ENCODE results near the gene RAB31. TPM values are rescaled to one million over a fixed set of nuclear protein-coding genes. Genes with fewer than 3 reads are reported as not detected.
"Not testable (repeated sequence)": the region's sequence is repeated elsewhere in the genome, so short reads cannot be mapped to it uniquely, and the experiment has no call there.

RAB31 gene
- total and polyA plus RNA-seq, 4 experiments from 2014 or later, result 0.07 to 1.8 (median 1.4) TPM

DNA sequence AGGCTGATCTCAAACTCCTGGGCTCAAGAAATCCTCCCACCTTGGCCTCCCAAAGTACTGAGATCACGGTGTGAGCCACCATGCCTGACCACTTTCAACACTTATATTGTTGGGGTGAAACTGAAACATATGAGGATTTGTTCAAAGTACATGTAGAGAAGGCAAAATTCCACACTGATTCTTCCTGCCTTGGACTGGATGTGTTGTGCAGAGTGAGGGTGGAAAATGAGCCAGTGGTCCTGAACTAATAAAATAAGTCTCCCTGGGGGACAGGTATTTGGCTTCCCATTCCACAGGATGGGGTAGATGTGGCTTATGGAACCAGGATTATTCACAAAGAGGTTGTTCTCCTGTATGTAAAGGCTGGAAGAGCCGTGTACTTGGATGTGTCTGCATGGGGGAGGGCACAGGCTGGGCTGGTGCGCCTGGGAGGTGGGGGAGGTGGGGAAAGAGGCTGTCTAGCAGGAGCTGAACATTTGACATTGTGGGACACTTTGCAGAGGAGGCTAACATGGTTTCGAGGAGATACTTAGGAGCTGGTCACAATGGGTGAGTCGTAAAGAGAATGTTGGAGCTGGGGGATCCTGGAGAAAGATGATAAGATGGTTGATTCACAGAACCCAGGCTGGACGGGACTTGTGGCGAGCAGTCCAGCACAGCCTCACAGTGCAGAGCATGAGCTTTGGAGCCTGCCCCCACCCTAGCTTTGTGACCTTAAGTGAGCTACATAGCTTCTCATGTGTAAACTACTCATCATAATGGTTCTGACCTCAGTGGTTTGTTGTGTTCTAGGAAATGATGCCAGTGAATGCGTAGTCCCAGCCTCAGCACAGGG is 177.3 kb downstream of the RAB31 start, which contains the start of gene TXNDC2:
TSS of gene TXNDC2 (plus strand) at position 804 of the 835 bp plus-strand sequence. CDS start 708 bp downstream, outside the sequence.
- POLR2A ChIA-PET (ENCODE audit: partially characterized antibody), result no interaction called here
- Mint-ChIP-seq H3K9me3 (no peaks in the 10 kb centered on the region), H3K4me3 (no peak within 1 kb of the TSS), H3K36me3 (no peaks in the 10 kb centered on the region), H3K4me1 (no peaks in the 10 kb centered on the region), H3K27me3 (peaks cover 2 to 3% of the 10 kb centered on the region in 2 donors), H3K27ac (no peak within 1 kb of the TSS)
- Histone ChIP-seq H3K9me3 (ENCODE audit: control insufficient read depth in 1 of 2, low read length in 2 of 2) (no peaks in the 10 kb centered on the region), H3K27ac (ENCODE audit: low read depth, low read length) (no peak within 1 kb of the TSS), H3K36me3 (ENCODE audit: insufficient read depth, low read length) (no peaks in the 10 kb centered on the region), H3K4me3 (ENCODE audit: low read length in 2 of 2) (no peak within 1 kb of the TSS), H3K4me1 (ENCODE audit: insufficient read depth, low read length) (no peaks in the 10 kb centered on the region), H3K27me3 (ENCODE audit: insufficient read depth, low read length) (no peaks in the 10 kb centered on the region)
- DNase-seq, result no peak
- intact Hi-C loops (cut with micrococcal nuclease), result no loop called here
- CTCF ChIA-PET (ENCODE audit: partially characterized antibody), result no interaction called here

DNA sequence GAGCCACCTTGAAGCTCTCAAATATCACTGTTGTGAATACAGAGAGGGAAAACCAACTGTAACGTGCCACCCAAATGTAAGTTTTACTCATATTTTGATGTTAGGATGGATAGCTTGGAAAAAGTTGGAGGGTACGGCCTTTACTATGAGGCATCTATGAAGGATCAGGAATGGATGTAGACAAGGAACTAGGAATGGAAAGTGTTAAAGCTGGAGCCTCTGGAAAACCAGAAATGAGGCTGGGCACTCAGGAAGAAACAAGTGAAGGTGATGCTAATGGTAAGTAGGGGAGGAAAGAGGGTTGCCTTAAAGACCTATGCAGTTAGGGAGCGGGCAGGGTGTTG is 177.9 kb downstream of the RAB31 start:
- H3K27me3 Mint-ChIP-seq, result peaks cover 2 to 3% of the 10 kb centered on the region in 2 donors
- no peaks in the 10 kb centered on the region for H3K27me3 ChIP-seq (ENCODE audit: insufficient read depth, low read length)
- H3K4me1 Mint-ChIP-seq, result no peaks in the 10 kb centered on the region
- no peak overlapping the region for H3K27ac Mint-ChIP-seq
- H3K4me1 ChIP-seq (ENCODE audit: insufficient read depth, low read length), result no peaks in the 10 kb centered on the region
- H3K9me3 ChIP-seq (ENCODE audit: control insufficient read depth in 1 of 2, low read length in 2 of 2), result no peaks in the 10 kb centered on the region
- CTCF ChIA-PET (ENCODE audit: partially characterized antibody), result no interaction called here
- no peaks in the 10 kb centered on the region for H3K36me3 ChIP-seq (ENCODE audit: insufficient read depth, low read length)
- intact Hi-C loops (cut with micrococcal nuclease), result no loop called here
- DNase-seq, result no peak
- H3K4me3 Mint-ChIP-seq, result no peak overlapping the region
- no peaks in the 10 kb centered on the region for H3K9me3 Mint-ChIP-seq
- no peak overlapping the region for H3K27ac ChIP-seq (ENCODE audit: low read depth, low read length)
- H3K36me3 Mint-ChIP-seq, result no peaks in the 10 kb centered on the region
- H3K4me3 ChIP-seq (ENCODE audit: low read length in 2 of 2), result no peak overlapping the region
- POLR2A ChIA-PET (ENCODE audit: partially characterized antibody), result no interaction called here

DNA sequence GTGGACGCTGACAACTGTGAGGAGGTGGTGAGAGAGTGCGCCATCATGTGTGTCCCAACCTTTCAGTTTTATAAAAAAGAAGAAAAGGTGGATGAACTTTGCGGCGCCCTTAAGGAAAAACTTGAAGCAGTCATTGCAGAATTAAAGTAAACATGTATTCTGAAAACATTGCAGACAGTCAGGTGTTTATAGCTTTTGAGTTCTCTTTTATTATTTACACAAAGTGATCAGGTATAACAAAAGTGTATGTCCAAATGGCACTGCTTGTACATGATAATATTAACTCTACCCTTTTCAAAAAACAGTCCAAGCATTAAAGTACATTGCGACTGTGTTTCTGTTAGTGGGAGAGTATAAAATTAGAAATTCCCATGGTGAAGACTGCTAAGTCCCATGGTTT is 179.9 kb downstream of the RAB31 start:
- intact Hi-C loops (cut with micrococcal nuclease), result no loop called here
- no peaks in the 10 kb centered on the region for H3K27me3 ChIP-seq (ENCODE audit: insufficient read depth, low read length)
- H3K36me3 ChIP-seq (ENCODE audit: insufficient read depth, low read length), result no peaks in the 10 kb centered on the region
- Mint-ChIP-seq H3K27ac (no peak overlapping the region), H3K4me1 (no peaks in the 10 kb centered on the region), H3K4me3 (no peak overlapping the region), H3K36me3 (no peaks in the 10 kb centered on the region), H3K9me3 (no peaks in the 10 kb centered on the region), H3K27me3 (peaks cover 2 to 3% of the 10 kb centered on the region in 2 donors)
- ChIA-PET CTCF (ENCODE audit: partially characterized antibody) (no interaction called here), POLR2A (ENCODE audit: partially characterized antibody) (no interaction called here)
- no peaks in the 10 kb centered on the region for H3K9me3 ChIP-seq (ENCODE audit: control insufficient read depth in 1 of 2, low read length in 2 of 2)
- no peak overlapping the region for H3K27ac ChIP-seq (ENCODE audit: low read depth, low read length)
- no peak overlapping the region for H3K4me3 ChIP-seq (ENCODE audit: low read length in 2 of 2)
- DNase-seq, result no peak
- no peaks in the 10 kb centered on the region for H3K4me1 ChIP-seq (ENCODE audit: insufficient read depth, low read length)

DNA sequence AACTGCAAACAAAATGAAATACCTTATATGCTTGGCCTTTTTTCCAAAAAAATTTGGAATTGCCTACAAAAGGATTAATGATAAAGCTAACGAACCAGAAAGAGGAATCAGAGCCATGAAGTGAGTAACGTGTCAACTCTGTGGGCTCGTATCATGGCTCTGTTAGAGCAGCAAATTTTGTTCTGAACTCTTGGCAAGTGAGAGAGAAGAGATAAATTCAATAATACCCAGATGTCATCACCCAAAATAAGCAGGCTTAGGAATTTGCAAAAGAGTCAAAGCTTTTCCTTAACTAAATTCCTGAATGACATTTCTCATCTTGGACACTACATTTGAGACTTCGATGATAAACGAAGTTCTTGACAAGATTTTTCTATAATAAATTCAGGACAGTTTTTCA is 182.1 kb downstream of the RAB31 start:
- Mint-ChIP-seq H3K27me3 (peaks cover 2% of the 10 kb centered on the region in 2 donors), H3K4me3 (no peak overlapping the region), H3K36me3 (no peaks in the 10 kb centered on the region), H3K4me1 (no peaks in the 10 kb centered on the region), H3K9me3 (no peaks in the 10 kb centered on the region), H3K27ac (no peak overlapping the region)
- Histone ChIP-seq H3K36me3 (ENCODE audit: insufficient read depth, low read length) (no peaks in the 10 kb centered on the region), H3K9me3 (ENCODE audit: control insufficient read depth in 1 of 2, low read length in 2 of 2) (no peaks in the 10 kb centered on the region), H3K4me3 (ENCODE audit: low read length in 2 of 2) (no peak overlapping the region), H3K27me3 (ENCODE audit: insufficient read depth, low read length) (no peaks in the 10 kb centered on the region), H3K27ac (ENCODE audit: low read depth, low read length) (no peak overlapping the region), H3K4me1 (ENCODE audit: insufficient read depth, low read length) (no peaks in the 10 kb centered on the region)
- intact Hi-C loops (cut with micrococcal nuclease), result no loop called here
- no peak for DNase-seq
- CTCF ChIA-PET (ENCODE audit: partially characterized antibody), result no interaction called here
- POLR2A ChIA-PET (ENCODE audit: partially characterized antibody), result no interaction called here

DNA sequence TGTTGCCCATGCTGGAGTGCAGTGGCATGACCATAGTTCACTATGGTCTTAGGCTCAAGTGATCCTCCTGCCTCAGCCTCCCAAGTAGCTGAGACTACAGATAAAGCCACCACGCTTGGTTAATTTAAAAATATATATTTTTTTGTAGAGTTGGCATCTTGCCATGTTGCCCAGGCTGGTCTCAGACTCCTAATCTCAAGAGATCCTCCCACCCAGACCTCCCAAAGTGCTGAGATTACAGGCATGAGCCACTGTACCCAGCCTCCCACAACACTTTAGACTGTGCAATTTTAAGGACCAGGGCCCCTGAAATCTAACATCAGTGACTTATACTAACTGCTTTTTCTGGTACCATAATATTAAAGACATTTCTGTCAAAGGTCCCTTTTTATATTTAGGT is 182.9 kb downstream of the RAB31 start:
- H3K27me3 Mint-ChIP-seq, result peaks cover 1 to 2% of the 10 kb centered on the region in 2 donors
- intact Hi-C loops (cut with micrococcal nuclease), result no loop called here
- no peak overlapping the region for H3K27ac ChIP-seq (ENCODE audit: low read depth, low read length)
- H3K9me3 ChIP-seq (ENCODE audit: control insufficient read depth in 1 of 2, low read length in 2 of 2), result no peaks in the 10 kb centered on the region
- POLR2A ChIA-PET (ENCODE audit: partially characterized antibody), result no interaction called here
- no peaks in the 10 kb centered on the region for H3K9me3 Mint-ChIP-seq
- H3K4me1 Mint-ChIP-seq, result no peaks in the 10 kb centered on the region
- H3K36me3 ChIP-seq (ENCODE audit: insufficient read depth, low read length), result no peaks in the 10 kb centered on the region
- CTCF ChIA-PET (ENCODE audit: partially characterized antibody), result no interaction called here
- H3K4me3 ChIP-seq (ENCODE audit: low read length in 2 of 2), result no peak overlapping the region
- no peaks in the 10 kb centered on the region for H3K27me3 ChIP-seq (ENCODE audit: insufficient read depth, low read length)
- H3K4me1 ChIP-seq (ENCODE audit: insufficient read depth, low read length), result no peaks in the 10 kb centered on the region
- H3K36me3 Mint-ChIP-seq, result no peaks in the 10 kb centered on the region
- no peak overlapping the region for H3K27ac Mint-ChIP-seq
- DNase-seq, result no peak
- H3K4me3 Mint-ChIP-seq, result no peak overlapping the region

DNA sequence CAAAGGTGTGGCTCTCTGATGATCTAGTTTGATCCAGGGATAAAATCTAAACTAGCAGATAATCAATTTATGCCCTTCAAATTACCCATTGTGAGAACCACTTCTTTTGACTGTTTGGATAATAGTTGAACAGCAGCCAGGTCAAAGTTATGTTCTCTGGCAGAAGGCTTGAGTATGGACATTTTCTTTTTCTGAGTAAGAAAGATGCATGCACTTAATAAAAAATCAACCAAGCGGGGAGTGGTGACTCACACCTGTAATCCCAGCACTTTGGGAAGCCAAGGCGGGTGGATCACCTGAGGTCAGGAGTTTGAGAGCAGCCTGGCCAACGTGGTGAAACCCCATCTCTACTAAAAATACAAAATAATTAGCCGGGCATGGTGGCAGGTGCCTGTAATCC is 183.4 kb downstream of the RAB31 start:
- intact Hi-C loops (cut with micrococcal nuclease); POLR2A ChIA-PET (ENCODE audit: partially characterized antibody); H3K36me3 Mint-ChIP-seq; H3K9me3 ChIP-seq (ENCODE audit: control insufficient read depth in 1 of 2, low read length in 2 of 2); CTCF ChIA-PET (ENCODE audit: partially characterized antibody); H3K4me1 ChIP-seq (ENCODE audit: insufficient read depth, low read length); H3K27me3 Mint-ChIP-seq; H3K27ac Mint-ChIP-seq; H3K4me3 Mint-ChIP-seq; DNase-seq; H3K4me1 Mint-ChIP-seq; H3K36me3 ChIP-seq (ENCODE audit: insufficient read depth, low read length); H3K4me3 ChIP-seq (ENCODE audit: low read length in 2 of 2); H3K27me3 ChIP-seq (ENCODE audit: insufficient read depth, low read length); H3K27ac ChIP-seq (ENCODE audit: low read depth, low read length); H3K9me3 Mint-ChIP-seq: not testable (repeated sequence)

DNA sequence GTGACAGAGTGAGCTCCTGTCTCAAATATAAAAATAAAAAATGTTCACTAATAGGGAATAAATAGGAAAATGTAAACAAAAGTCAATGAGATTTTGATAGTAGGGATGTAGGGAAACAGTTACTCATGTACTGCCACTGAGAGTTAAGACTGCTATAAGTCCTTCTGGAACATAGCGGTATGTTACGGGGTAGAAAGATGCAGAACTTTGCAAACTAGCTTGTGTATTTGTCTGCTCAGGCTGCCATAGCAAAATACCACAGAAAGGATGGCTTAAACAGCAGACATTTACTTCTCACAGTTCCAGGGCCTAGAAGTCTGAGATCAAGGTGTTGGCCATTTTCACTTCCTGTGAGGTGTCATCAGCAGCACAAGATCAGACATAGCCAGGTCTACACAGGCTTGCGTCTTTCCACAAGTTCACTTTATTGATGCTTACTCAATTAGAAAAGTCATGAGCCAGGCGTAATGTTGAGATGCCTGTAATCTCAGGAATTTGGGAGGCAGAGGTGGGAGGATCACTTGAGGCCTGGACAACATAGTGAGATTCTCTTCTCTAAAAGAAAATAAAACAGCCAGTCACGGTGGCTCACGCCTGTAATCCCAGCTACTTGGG is 186.5 kb downstream of the RAB31 start:
- Histone ChIP-seq H3K4me1 (ENCODE audit: insufficient read depth, low read length) (no peaks in the 10 kb centered on the region), H3K27me3 (ENCODE audit: insufficient read depth, low read length) (no peaks in the 10 kb centered on the region), H3K36me3 (ENCODE audit: insufficient read depth, low read length) (no peaks in the 10 kb centered on the region), H3K4me3 (ENCODE audit: low read length in 2 of 2) (no peak overlapping the region), H3K9me3 (ENCODE audit: control insufficient read depth in 1 of 2, low read length in 2 of 2) (no peaks in the 10 kb centered on the region), H3K27ac (ENCODE audit: low read depth, low read length) (no peak overlapping the region)
- Mint-ChIP-seq H3K27ac (no peak overlapping the region), H3K9me3 (no peaks in the 10 kb centered on the region), H3K4me3 (no peak overlapping the region), H3K27me3 (peaks cover 0 to 2% of the 10 kb centered on the region in 2 donors), H3K36me3 (no peaks in the 10 kb centered on the region), H3K4me1 (peaks cover 0 to 2% (median 0%) of the 10 kb centered on the region in 4 donors)
- ChIA-PET CTCF (ENCODE audit: partially characterized antibody) (no interaction called here), POLR2A (ENCODE audit: partially characterized antibody) (no interaction called here)
- intact Hi-C loops (cut with micrococcal nuclease), result no loop called here
- DNase-seq, result no peak

All from CD4-positive, alpha-beta memory T cell (primary cell).